GM12873 (cell line): ENCODE data around the gene RHBDL1.

Experiments used
- TF ChIP-seq, protein P1 (sequence below): IDR thresholded peaks from 2 replicates; pipeline ENCODE4 v1.5.1; 2012; ENCODE audit warnings: low read depth, mild to moderate bottlenecking, moderate library complexity, low read length, control low read depth; ENCODE audit not compliant: insufficient read depth; ENCODE audit errors: missing control alignments

RHBDL1 gene

DNA sequence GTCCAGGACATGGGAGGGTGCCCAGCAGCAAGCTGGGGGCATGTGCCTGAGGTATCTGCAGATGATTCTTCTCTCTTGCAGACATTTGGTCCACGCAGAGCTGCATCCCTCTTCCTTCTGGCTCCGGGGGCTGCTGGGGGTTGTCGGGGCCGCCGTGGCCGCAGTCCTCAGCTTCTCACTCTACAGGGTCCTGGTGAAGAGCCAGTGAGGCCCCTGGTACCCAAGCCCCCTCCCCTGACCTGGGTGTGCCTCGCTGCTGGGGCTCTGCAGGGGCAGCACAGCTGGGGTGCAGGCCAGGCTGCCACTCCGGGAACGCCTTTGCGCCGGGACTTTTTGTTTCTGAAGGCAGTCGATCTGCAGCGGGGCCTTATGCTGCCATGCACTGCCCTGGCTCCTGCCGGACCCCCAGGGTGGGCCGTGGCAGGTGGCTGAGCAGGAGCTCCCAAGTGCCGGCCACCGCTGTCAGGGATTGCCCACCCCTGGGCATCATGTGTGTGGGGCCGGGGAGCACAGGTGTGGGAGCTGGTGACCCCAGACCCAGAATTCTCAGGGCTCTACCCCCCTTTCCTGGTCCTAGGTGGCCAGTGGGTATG lies 2.0 kb upstream of the RHBDL1 start:
- TF ChIP-seq, protein P1, sequence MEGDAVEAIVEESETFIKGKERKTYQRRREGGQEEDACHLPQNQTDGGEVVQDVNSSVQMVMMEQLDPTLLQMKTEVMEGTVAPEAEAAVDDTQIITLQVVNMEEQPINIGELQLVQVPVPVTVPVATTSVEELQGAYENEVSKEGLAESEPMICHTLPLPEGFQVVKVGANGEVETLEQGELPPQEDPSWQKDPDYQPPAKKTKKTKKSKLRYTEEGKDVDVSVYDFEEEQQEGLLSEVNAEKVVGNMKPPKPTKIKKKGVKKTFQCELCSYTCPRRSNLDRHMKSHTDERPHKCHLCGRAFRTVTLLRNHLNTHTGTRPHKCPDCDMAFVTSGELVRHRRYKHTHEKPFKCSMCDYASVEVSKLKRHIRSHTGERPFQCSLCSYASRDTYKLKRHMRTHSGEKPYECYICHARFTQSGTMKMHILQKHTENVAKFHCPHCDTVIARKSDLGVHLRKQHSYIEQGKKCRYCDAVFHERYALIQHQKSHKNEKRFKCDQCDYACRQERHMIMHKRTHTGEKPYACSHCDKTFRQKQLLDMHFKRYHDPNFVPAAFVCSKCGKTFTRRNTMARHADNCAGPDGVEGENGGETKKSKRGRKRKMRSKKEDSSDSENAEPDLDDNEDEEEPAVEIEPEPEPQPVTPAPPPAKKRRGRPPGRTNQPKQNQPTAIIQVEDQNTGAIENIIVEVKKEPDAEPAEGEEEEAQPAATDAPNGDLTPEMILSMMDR = no peak

DNA sequence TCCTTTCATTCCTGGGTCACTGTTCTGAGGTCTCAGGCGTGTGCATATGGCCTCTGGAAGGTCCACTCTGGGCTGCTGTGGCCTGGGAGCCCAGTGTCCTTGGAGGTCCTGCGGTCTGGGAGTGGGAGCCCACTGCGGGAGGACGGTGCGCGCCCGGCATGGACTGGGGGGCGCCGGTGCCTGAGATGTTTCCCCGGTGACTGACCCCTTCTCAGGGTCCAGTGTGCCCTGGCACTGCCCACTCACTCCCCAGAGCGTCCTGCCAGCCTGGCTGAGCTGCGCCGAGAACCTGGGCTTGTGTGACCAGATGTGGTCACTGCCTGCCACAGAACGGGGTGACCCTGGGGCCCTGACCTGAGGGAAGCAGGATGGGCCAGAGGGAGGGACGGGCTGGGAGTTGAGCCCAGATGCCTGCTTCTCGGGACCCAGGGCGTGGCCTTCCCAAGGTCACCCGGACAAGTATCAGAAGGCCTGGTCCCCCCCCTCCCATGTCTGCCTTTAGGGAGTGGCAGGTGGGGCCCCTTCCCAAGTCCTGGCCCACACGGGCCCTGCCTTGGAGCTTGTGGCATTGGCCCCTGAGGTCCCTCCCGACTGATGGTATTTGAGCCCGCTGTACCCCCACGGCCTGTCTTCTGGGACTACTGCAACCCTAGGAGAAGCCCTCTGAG lies 1.1 kb upstream of the RHBDL1 start:
- TF ChIP-seq, protein P1 = no peak

DNA sequence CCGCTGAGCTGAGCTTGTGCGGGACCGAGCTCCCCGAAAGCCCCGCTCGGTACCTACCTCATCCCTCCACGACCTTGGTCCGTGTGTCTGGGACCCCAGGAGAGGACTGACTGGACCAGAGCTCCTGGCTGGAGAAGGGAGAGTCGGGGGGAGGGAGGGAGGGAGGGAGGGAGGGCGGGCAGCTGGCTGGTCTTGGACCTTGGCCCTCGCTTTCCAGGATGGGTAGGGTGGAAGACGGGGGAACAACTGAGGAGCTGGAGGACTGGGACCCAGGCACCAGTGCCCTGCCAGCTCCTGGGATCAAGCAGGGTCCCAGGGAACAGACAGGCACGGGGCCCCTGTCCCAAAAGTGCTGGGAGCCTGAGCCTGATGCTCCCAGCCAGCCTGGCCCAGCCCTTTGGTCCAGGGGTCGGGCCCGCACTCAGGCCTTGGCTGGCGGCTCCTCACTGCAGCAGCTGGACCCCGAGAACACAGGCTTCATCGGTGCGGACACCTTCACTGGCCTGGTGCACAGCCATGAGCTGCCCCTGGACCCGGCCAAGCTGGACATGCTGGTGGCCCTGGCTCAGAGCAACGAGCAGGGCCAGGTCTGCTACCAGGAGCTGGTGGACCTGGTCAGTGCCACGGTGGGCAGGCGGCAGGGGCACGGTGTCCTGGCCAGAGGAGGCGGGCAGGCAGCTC lies 553 bp downstream of the RHBDL1 start:
- TF ChIP-seq, protein P1 = no peak

DNA sequence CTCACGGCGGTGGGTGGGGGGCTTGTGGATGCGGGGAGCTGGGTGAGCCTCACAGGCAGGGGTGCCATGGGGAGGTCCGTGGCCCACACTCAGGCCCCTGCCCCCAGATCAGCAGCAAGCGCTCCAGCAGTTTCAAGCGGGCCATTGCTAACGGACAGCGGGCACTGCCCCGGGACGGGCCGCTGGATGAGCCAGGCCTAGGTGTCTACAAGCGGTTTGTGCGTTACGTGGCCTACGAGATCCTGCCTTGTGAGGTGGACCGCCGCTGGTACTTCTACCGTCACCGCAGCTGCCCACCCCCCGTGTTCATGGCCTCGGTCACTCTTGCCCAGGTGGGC lies 1.1 kb downstream of the RHBDL1 start:
- TF ChIP-seq, protein P1 = no peak

DNA sequence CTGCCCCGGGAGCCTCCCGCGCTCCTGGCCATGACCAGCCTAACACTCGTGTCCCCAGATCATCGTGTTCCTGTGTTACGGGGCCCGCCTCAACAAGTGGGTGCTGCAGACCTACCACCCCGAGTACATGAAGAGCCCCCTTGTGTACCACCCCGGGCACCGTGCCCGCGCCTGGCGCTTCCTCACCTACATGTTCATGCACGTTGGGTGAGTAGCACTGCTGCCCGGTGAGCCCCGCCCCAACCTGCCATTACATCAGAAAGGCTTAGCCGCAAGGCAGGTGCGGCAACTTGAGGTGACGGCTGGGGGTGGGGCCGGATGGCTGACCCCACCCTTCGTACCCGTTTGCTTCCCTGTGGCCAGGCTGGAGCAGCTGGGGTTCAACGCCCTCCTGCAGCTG lies 1.4 kb downstream of the RHBDL1 start:
- TF ChIP-seq, protein P1 = no peak

DNA sequence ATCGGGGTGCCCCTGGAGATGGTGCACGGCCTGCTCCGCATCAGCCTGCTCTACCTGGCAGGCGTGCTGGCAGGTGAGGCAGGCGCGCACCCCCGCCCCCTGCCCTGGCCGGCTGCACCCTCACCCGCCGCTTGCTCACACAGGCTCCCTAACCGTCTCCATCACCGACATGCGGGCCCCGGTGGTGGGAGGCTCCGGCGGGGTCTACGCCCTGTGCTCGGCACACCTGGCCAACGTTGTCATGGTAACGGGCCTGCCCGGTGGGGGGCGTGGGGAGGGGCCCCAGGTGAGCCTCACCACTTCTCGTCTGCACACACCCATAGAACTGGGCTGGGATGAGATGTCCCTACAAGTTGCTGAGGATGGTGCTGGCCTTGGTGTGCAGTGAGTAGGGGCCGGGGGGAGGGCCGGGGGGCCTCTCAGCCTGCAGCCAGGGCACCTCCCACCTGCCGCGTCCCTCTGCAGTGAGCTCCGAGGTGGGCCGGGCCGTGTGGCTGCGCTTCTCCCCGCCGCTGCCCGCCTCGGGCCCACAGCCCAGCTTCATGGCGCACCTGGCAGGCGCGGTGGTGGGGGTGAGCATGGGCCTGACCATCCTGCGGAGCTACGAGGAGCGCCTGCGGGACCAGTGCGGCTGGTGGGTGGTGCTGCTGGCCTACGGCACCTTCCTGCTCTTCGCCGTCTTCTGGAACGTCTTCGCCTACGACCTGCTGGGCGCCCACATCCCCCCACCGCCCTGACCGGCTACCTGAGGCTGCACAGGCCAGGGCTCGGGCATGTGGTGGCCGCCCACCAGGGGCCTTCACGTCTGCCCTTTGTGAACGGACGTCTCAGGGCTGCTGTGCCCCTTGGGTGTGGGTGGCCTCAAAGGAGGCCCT lies 2.1 kb downstream of the RHBDL1 start:
- TF ChIP-seq, protein P1 = no peak

DNA sequence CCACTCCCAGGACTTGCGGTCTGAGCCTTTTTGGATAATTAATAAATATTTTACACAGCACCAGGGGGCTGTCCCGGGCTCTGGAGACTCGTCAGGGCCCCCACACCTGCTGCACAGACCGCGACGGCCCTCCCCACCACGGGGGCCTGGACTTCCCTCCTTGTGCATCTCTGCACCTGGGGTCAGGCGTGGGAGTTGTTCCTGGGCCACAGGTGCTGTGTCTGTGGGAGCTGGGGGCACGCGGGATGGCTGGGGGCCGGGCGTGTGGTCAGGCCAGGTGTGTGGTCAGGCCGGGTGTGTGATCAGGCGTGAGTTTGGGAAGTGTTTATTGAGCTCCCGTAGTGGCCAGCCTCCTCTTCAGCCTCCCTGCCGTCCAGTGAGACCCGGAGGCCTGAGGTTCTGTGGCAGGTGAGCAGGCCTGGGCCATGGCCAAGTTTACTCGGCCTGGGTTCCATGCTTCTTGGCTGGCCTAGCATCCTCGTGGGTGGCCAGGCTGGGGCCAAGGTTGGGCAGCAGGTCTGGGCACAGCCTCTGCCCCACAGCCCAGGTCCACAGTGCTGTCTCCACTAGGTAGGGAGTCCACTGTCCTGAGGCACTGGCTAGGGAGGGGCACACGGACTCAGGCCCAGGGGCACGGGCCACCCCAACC lies 2.9 kb downstream of the RHBDL1 start:
- TF ChIP-seq, protein P1 = no peak
